Neural crest cell (in vitro differentiated cells): ENCODE data around the gene GPA33. TPM values are rescaled to one million over a fixed set of nuclear protein-coding genes. Genes with fewer than 3 reads are reported as not detected.
"Not testable (repeated sequence)": the region's sequence is repeated elsewhere in the genome, so short reads cannot be mapped to it uniquely, and the experiment has no call there.

Source experiments
- DNase-seq: peaks from one replicate; pipeline ENCODE4 v3.0.0; 2021; ENCODE audit warnings: low read depth, mixed read lengths, low spot score
- H3K27ac Mint-ChIP-seq: one replicate; pipeline ENCODE4 v1.8.0; 2021; ENCODE audit warnings: mild to moderate bottlenecking, mixed read lengths; ENCODE audit not compliant: unreplicated experiment
- H3K27me3 Mint-ChIP-seq: 2 replicates; pipeline ENCODE4 v1.8.0; 2021; ENCODE audit warnings: low read depth, mild to moderate bottlenecking, mixed read lengths
- H3K36me3 Mint-ChIP-seq: 2 replicates; pipeline ENCODE4 v1.8.0; 2021; ENCODE audit warnings: low read depth, mild to moderate bottlenecking, mixed read lengths
- H3K4me1 Mint-ChIP-seq: 2 replicates; pipeline ENCODE4 v1.8.0; 2021; ENCODE audit warnings: mixed read lengths
- H3K4me3 Mint-ChIP-seq: one replicate; pipeline ENCODE4 v1.8.0; 2021; ENCODE audit warnings: mild to moderate bottlenecking, mixed read lengths
- H3K9me3 Mint-ChIP-seq: 2 replicates; pipeline ENCODE4 v1.8.0; 2021; ENCODE audit warnings: mixed read lengths
- total RNA-seq: library from RNA; stranded (reverse); gene quantifications from 2 replicates; pipeline ENCODE4 v1.2.1, GENCODE V29; 2021
- TF ChIP-seq, protein P1 (sequence below): fragments of 200-600 bp; sonication (generic); conservative IDR thresholded peaks from 2 replicates; pipeline ENCODE4 v1.5.0; 2021; ENCODE audit warnings: antibody characterized with exemption, mild to moderate bottlenecking

The GPA33 gene
- total RNA-seq, 1 donor from 2014 or later: not detected

GRCh38 chr1:167051907-167052306 lies 38.3 kb downstream of the GPA33 start:
- no peak overlapping the region for H3K4me3 Mint-ChIP-seq
- H3K27me3 Mint-ChIP-seq: peaks cover 3% of the 10 kb centered on the region
- DNase-seq: no peak
- no peak overlapping the region for H3K27ac Mint-ChIP-seq
- TF ChIP-seq, protein P1, sequence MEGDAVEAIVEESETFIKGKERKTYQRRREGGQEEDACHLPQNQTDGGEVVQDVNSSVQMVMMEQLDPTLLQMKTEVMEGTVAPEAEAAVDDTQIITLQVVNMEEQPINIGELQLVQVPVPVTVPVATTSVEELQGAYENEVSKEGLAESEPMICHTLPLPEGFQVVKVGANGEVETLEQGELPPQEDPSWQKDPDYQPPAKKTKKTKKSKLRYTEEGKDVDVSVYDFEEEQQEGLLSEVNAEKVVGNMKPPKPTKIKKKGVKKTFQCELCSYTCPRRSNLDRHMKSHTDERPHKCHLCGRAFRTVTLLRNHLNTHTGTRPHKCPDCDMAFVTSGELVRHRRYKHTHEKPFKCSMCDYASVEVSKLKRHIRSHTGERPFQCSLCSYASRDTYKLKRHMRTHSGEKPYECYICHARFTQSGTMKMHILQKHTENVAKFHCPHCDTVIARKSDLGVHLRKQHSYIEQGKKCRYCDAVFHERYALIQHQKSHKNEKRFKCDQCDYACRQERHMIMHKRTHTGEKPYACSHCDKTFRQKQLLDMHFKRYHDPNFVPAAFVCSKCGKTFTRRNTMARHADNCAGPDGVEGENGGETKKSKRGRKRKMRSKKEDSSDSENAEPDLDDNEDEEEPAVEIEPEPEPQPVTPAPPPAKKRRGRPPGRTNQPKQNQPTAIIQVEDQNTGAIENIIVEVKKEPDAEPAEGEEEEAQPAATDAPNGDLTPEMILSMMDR: no peak
- no peaks in the 10 kb centered on the region for H3K4me1 Mint-ChIP-seq
- H3K36me3 Mint-ChIP-seq: no peaks in the 10 kb centered on the region
- H3K9me3 Mint-ChIP-seq: no peaks in the 10 kb centered on the region

GRCh38 chr1:167043752-167044488 lies 46.3 kb downstream of the GPA33 start:
- Mint-ChIP-seq H3K27me3 (peaks cover 5% of the 10 kb centered on the region), H3K4me1 (no peaks in the 10 kb centered on the region), H3K9me3 (no peaks in the 10 kb centered on the region), H3K4me3 (no peak overlapping the region), H3K27ac (no peak overlapping the region), H3K36me3 (no peaks in the 10 kb centered on the region)
- DNase-seq: no peak
- TF ChIP-seq, protein P1: no peak

DNA sequence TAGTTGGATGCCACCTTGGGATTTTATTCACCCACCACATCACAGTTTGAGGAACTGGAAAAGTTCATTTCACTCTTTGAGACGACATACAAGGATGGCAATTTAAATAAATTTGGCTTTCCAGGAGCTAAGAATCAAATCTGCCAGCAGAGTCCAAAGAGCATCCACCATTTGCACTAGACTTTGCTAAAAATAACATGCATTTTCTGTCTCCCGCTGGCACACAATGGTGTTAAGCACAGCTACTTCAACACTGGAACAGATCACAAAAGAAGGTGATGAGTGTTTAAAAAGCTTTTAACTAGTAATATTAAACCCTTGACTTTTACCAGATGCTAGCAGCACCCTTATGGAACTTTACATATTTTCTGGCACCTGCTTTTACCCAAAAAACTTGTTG lies 56.5 kb downstream of the GPA33 start:
- DNase-seq: no peak
- no peak overlapping the region for H3K4me3 Mint-ChIP-seq
- no peaks in the 10 kb centered on the region for H3K36me3 Mint-ChIP-seq
- TF ChIP-seq, protein P1: no peak
- H3K9me3 Mint-ChIP-seq: no peaks in the 10 kb centered on the region
- peaks cover 3% of the 10 kb centered on the region for H3K27me3 Mint-ChIP-seq
- no peak overlapping the region for H3K27ac Mint-ChIP-seq
- no peaks in the 10 kb centered on the region for H3K4me1 Mint-ChIP-seq

DNA sequence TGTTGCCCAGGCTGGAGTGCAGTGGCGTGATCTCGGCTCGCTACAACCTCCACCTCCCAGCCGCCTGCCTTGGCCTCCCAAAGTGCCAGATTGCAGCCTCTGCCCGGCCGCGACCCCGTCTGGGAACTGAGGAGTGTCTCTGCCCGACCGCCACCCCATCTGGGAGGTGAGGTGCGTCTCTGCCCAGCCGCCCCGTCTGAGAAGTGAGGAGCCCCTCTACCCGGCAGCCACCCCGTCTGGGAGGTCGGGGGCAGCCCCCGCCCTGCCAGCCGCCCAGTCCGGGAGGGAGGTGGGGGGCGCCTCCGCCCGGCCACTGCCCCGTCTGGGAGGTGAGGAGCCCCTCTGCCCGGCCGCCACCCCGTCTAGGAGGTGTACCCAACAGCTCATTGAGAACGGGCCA lies 60.6 kb downstream of the GPA33 start:
- H3K4me3 Mint-ChIP-seq: not testable (repeated sequence)

GRCh38 chr1:167022384-167022783 lies 67.8 kb downstream of the GPA33 start:
- H3K27me3 Mint-ChIP-seq: no peaks in the 10 kb centered on the region
- no peak overlapping the region for H3K4me3 Mint-ChIP-seq
- no peak overlapping the region for H3K27ac Mint-ChIP-seq

More for the DNA sequence above, 60.6 kb downstream of the GPA33 start:
- not testable (repeated sequence) for H3K27ac Mint-ChIP-seq, H3K4me1 Mint-ChIP-seq, DNase-seq, H3K27me3 Mint-ChIP-seq, H3K36me3 Mint-ChIP-seq
- peaks cover 14% of the 10 kb centered on the region for H3K9me3 Mint-ChIP-seq

More at GRCh38 chr1:167022384-167022783, 67.8 kb downstream of the GPA33 start:
- TF ChIP-seq, protein P1: no peak
- Mint-ChIP-seq H3K36me3 (no peaks in the 10 kb centered on the region), H3K4me1 (no peaks in the 10 kb centered on the region), H3K9me3 (peaks cover 15% of the 10 kb centered on the region)
- DNase-seq: no peak
